RWPE2 (cell line): ENCODE measurements around the gene LRMDA.

Experiments
- ATAC-seq: fragments of 200-7000 bp; cut with Tn5 transposase; 3 replicates; pipeline ENCODE4 v1.9.1; 2021; ENCODE audit warnings: low read depth
- DNase-seq: peaks from one replicate; pipeline ENCODE4 v3.0.0-alpha.2; 2020; ENCODE audit warnings: low spot score
- H3K27ac ChIP-seq: fragments of 450-650 bp; 2 replicates; pipeline ENCODE4 v1.5.1; 2017; ENCODE audit warnings: mild to moderate bottlenecking; ENCODE audit not compliant: poor library complexity, severe bottlenecking
- H3K27me3 ChIP-seq: fragments of 250-450 bp; sonication (Bioruptor Pico); 2 replicates; pipeline ENCODE4 v1.5.1; 2021; ENCODE audit warnings: mild to moderate bottlenecking, moderate library complexity; ENCODE audit not compliant: insufficient read depth, poor library complexity, severe bottlenecking
- H3K36me3 ChIP-seq: fragments of 250-450 bp; sonication (Bioruptor Pico); 2 replicates; pipeline ENCODE4 v1.5.1; 2020; ENCODE audit warnings: low read depth, mild to moderate bottlenecking, moderate library complexity
- H3K4me1 ChIP-seq: fragments of 250-450 bp; sonication (Bioruptor Pico); 2 replicates; pipeline ENCODE4 v1.5.1; 2021; ENCODE audit warnings: mild to moderate bottlenecking, moderate library complexity; ENCODE audit not compliant: insufficient read depth, poor library complexity, severe bottlenecking
- H3K4me3 ChIP-seq: fragments of 250-450 bp; sonication (Bioruptor Pico); 2 replicates; pipeline ENCODE4 v1.5.1; 2021; ENCODE audit warnings: mild to moderate bottlenecking, moderate library complexity; ENCODE audit not compliant: severe bottlenecking
- H3K9me3 ChIP-seq: fragments of 250-450 bp; sonication (Bioruptor Pico); 2 replicates; pipeline ENCODE4 v1.5.1; 2021; ENCODE audit warnings: mild to moderate bottlenecking, moderate library complexity; ENCODE audit not compliant: severe bottlenecking
- CTCF ChIP-seq: fragments of 450-650 bp; IDR thresholded peaks from one replicate; pipeline ENCODE4 v1.5.1; 2017; ENCODE audit warnings: mild to moderate bottlenecking, moderate library complexity; ENCODE audit not compliant: poor library complexity, severe bottlenecking

Gene LRMDA

GRCh38 chr10:76453997-76454396 is 1022.6 kb downstream of the LRMDA start:
- H3K4me1 ChIP-seq, result no peaks in the 10 kb centered on the region
- no peak overlapping the region for H3K4me3 ChIP-seq
- H3K27me3 ChIP-seq, result no peaks in the 10 kb centered on the region
- DNase-seq (no peak), ATAC-seq (no peak)
- H3K9me3 ChIP-seq, result no peaks in the 10 kb centered on the region
- no peak overlapping the region for H3K27ac ChIP-seq
- no peaks in the 10 kb centered on the region for H3K36me3 ChIP-seq
- no peak for TF ChIP-seq CTCF

GRCh38 chr10:76454506-76455140 is 1023.2 kb downstream of the LRMDA start:
- no peaks in the 10 kb centered on the region for H3K9me3 ChIP-seq
- no peak for TF ChIP-seq CTCF
- no peaks in the 10 kb centered on the region for H3K36me3 ChIP-seq
- no peak for DNase-seq
- H3K4me1 ChIP-seq, result no peaks in the 10 kb centered on the region
- ATAC-seq, result no peak
- no peak overlapping the region for H3K4me3 ChIP-seq
- no peak overlapping the region for H3K27ac ChIP-seq
- H3K27me3 ChIP-seq, result no peaks in the 10 kb centered on the region

DNA sequence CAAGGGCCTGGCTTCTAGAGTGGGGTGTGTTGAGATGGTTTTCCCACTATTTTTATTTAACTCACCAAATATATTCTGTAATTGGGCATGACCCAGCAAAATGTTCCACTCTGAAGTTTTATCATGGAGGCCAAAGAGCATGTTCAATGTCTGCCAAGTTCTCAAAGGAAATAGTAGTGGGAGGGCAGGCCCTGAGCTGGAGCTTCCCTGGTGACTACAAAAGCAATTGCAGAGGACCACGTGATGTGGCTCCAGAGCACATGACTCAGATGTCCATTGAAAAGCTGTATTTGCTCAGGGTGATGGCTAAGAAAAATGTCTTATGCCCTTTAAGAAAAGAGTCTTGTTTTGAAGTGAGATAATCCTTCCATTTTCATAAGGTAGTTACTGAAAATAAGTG is 1024.8 kb downstream of the LRMDA start:
- no peak for DNase-seq

DNA sequence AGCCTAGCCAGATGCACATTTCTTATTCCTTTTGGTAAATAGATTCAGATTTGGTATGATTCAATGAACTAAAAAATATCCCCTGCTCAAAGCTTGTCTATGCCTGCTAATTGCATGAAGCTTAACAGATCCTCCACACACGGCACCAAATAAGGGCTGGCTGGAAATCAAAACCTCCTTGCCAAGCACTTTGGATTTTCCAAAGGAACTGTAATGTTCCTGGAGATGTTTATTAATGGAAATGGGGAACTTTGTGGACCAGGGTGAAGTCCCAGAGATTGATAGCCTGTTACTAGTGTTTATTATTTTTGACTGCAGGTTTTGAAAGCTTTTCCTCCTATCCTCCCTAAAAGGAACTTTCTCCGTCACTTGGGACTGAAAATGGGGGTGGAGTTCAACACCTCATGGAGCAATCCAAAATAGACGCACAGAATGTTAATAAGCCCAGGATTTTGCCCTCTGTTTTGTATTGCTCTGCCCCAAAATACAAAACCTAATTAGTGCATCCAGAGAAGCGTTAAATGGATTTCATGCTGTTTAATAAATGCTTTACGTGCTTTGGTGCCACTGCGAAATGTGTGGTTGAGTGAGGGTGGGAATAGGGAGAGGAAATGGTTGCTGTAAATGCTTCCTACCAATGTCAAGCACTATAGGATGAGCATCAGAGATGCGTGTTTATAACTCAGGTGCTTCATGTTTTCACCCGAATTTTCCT is 1027.7 kb downstream of the LRMDA start:
- no peaks in the 10 kb centered on the region for H3K4me1 ChIP-seq
- no peaks in the 10 kb centered on the region for H3K36me3 ChIP-seq
- TF ChIP-seq CTCF, result no peak
- H3K27me3 ChIP-seq, result no peaks in the 10 kb centered on the region
- H3K4me3 ChIP-seq, result no peak overlapping the region
- DNase-seq (no peak), ATAC-seq (no peak)
- H3K9me3 ChIP-seq, result no peaks in the 10 kb centered on the region
- no peak overlapping the region for H3K27ac ChIP-seq

More for the DNA sequence above, 1024.8 kb downstream of the LRMDA start:
- Histone ChIP-seq H3K4me3 (no peak overlapping the region), H3K27me3 (no peaks in the 10 kb centered on the region), H3K4me1 (no peaks in the 10 kb centered on the region), H3K36me3 (no peaks in the 10 kb centered on the region), H3K27ac (no peak overlapping the region), H3K9me3 (no peaks in the 10 kb centered on the region)
- TF ChIP-seq CTCF, result no peak
- ATAC-seq, result no peak

DNA sequence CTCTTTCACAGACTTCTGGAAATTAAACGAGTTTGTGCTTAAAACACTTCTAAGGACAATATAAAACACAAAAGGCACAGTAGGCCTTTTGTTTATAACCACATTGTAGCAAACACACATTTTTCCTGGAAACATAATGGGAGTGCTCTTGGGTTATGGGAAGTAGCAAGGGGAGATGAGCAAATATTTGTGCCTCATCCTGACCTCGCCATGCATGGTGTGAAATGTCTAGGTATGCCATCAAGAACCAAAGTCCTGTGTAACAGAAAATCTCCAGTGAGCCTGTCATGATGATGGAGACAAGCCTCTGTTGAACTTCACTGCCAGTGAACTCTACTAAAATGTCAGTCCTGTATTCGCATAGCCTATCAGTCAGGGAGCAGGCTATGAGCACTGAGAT is 1029.6 kb downstream of the LRMDA start:
- DNase-seq, result no peak
- no peak for TF ChIP-seq CTCF
- no peak for ATAC-seq
- H3K36me3 ChIP-seq, result no peaks in the 10 kb centered on the region
- no peaks in the 10 kb centered on the region for H3K9me3 ChIP-seq
- no peak overlapping the region for H3K4me3 ChIP-seq
- no peaks in the 10 kb centered on the region for H3K27me3 ChIP-seq
- no peaks in the 10 kb centered on the region for H3K4me1 ChIP-seq
- no peak overlapping the region for H3K27ac ChIP-seq
